Osteocyte (in vitro differentiated cells): ENCODE measurements around the gene TRIM26. TPM values are rescaled to one million over a fixed set of nuclear protein-coding genes. Genes with fewer than 3 reads are reported as not detected.

ENCODE experiments used
- DNase-seq: peaks from one replicate; pipeline ENCODE4 v3.0.0; 2021; ENCODE audit warnings: mixed read lengths; ENCODE audit not compliant: unreplicated experiment; ENCODE audit errors: extremely low spot score
- H3K27ac Mint-ChIP-seq: one replicate; pipeline ENCODE4 v1.8.0; 2021; ENCODE audit warnings: mild to moderate bottlenecking, mixed read lengths; ENCODE audit not compliant: unreplicated experiment
- H3K27me3 Mint-ChIP-seq: one replicate; pipeline ENCODE4 v1.8.0; 2021; ENCODE audit warnings: mixed read lengths; ENCODE audit not compliant: unreplicated experiment
- H3K36me3 Mint-ChIP-seq: one replicate; pipeline ENCODE4 v1.8.0; 2021; ENCODE audit warnings: mixed read lengths; ENCODE audit not compliant: unreplicated experiment
- H3K4me1 Mint-ChIP-seq: one replicate; pipeline ENCODE4 v1.8.0; 2021; ENCODE audit warnings: mixed read lengths; ENCODE audit not compliant: unreplicated experiment
- H3K4me3 Mint-ChIP-seq: one replicate; pipeline ENCODE4 v1.8.0; 2021; ENCODE audit warnings: mild to moderate bottlenecking, moderate library complexity, mixed read lengths; ENCODE audit not compliant: unreplicated experiment
- H3K9me3 Mint-ChIP-seq: one replicate; pipeline ENCODE4 v1.8.0; 2021; ENCODE audit warnings: mixed read lengths; ENCODE audit not compliant: unreplicated experiment
- total RNA-seq: library from RNA; stranded (reverse); gene quantifications from 2 replicates; pipeline ENCODE4 v1.2.1, GENCODE V29; 2021
- TF ChIP-seq, protein P1 (sequence below): fragments of 200-600 bp; sonication (generic); IDR thresholded peaks from 2 replicates; pipeline ENCODE4 v1.5.0; 2021; ENCODE audit warnings: antibody characterized with exemption, mild to moderate bottlenecking, moderate library complexity

TRIM26 gene
- total RNA-seq, 1 donor from 2014 or later: 41.8 TPM

DNA sequence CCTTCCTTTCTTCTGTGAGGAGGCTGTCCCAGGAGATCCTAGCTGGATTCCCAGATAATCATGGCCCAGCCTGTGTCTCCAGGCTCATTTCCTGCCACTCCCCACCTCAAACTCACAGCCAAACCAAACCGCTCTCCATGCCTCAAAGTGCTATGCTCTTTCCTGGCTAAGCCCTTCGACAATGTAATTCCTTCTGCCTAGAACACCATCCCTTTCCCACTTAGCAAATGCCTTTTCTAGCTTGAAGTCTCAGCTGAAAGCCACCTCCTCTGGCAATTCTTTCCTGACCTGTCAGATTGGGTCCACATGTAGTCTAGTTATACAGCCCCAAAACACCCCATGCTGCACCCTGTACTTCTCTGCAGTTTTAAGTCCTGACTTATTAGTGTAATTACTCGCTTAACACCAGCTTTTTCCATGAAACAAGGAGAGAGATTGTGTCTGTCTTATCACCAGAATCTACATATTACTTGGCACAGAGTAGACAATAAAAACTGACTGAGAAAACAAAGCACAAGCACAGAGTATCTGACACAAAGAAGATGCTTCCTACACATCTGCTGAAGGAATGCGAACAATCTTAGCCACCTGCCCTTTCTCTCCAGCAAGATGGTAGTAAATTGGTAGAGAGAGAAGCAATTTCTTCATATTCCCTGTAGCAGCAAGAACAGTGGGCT, 5.4 kb downstream of the TRIM26 start:
- no peak for DNase-seq
- Mint-ChIP-seq H3K4me1 (peaks cover 50% of the 10 kb centered on the region), H3K4me3 (no peak overlapping the region), H3K27ac (peak overlapping the region; percentile 58), H3K36me3 (peaks cover 5% of the 10 kb centered on the region), H3K27me3 (no peaks in the 10 kb centered on the region), H3K9me3 (no peaks in the 10 kb centered on the region)
- TF ChIP-seq, protein P1, sequence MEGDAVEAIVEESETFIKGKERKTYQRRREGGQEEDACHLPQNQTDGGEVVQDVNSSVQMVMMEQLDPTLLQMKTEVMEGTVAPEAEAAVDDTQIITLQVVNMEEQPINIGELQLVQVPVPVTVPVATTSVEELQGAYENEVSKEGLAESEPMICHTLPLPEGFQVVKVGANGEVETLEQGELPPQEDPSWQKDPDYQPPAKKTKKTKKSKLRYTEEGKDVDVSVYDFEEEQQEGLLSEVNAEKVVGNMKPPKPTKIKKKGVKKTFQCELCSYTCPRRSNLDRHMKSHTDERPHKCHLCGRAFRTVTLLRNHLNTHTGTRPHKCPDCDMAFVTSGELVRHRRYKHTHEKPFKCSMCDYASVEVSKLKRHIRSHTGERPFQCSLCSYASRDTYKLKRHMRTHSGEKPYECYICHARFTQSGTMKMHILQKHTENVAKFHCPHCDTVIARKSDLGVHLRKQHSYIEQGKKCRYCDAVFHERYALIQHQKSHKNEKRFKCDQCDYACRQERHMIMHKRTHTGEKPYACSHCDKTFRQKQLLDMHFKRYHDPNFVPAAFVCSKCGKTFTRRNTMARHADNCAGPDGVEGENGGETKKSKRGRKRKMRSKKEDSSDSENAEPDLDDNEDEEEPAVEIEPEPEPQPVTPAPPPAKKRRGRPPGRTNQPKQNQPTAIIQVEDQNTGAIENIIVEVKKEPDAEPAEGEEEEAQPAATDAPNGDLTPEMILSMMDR: no peak

DNA sequence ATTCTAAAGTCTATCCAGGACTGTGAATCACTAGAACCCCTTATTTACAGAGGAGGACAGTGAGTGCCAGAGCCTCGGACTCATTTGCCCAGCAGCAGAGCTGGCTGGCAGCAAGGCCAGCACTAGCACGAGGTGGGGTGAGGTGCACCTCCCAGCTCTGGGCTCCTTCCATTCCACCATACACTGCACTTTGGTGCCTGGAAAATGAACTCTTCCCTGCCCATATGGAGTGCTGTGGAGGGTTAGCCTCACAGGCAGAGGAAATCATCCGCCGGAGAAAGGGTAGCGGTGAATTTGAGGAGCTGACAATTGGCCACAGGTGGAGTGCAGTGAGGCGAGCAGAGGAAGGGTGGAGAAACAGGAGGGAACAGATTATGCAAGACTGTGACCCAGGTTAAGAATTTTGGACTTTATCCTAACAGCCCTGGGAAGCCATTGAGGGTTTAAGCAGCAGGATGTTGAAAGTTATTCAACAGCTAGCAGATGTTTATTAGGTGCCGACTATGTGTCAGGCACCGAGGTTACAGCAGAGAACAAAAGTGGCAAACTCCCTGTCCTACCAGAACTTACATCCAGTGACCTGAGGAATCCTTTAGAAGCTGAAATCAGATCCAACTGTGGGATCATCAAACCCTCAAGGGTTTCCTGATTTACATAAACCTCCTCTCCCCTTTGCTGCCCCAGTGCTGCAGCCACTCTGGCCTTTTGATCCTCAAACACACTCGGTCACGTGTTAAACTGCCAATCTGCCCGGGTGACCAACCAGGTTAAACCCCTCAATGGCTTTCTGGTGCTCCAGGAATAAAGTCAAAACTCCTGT, 6.2 kb downstream of the TRIM26 start:
- Mint-ChIP-seq H3K36me3 (peaks cover 5% of the 10 kb centered on the region), H3K27ac (peak overlapping the region; percentile 58), H3K4me3 (no peak overlapping the region), H3K4me1 (peaks cover 44% of the 10 kb centered on the region), H3K27me3 (no peaks in the 10 kb centered on the region), H3K9me3 (no peaks in the 10 kb centered on the region)
- TF ChIP-seq, protein P1: no peak
- DNase-seq: no peak

DNA sequence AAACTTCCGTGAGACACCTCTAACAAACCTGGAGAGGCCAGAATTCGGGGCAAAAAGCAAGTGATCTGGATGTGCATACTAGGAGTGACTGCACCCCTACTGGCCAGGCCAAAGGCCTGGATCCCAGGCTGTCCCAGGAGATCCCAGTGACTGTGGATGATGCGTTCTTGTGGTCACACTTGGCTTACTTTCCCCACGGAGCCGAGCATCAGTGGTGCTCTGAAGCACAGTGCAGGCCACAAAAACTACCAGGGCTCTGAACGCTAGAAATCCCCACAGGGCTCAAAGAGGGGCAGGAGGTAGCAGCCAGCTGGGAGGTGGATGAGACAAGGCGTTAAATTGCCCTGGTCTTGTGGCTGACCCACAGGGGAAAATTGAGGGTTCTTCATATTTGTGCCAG, 7.1 kb downstream of the TRIM26 start:
- TF ChIP-seq, protein P1: no peak
- H3K36me3 Mint-ChIP-seq: peaks cover 4% of the 10 kb centered on the region
- no peak for DNase-seq
- no peak overlapping the region for H3K4me3 Mint-ChIP-seq
- no peaks in the 10 kb centered on the region for H3K27me3 Mint-ChIP-seq
- H3K4me1 Mint-ChIP-seq: peaks cover 36% of the 10 kb centered on the region
- no peaks in the 10 kb centered on the region for H3K9me3 Mint-ChIP-seq
- H3K27ac Mint-ChIP-seq: no peak overlapping the region

DNA sequence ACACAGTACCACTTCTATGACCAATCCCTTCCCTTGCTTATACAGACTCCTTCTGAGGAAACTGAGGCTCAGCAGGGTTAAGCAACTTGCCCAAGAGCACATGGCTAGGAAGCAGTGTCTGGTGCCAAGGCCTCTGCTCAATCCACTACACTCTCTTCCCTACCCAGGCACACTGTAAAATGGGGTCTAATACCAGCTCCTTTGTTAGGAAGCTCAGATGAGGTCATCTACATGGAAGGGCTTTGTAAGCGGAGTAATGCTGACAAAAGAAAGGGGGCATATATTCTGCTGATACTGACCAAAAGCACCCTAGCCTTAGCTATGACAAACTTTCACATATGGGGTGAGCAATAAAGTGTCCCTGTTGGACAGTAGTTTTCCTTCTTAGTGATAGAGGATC, 9.1 kb downstream of the TRIM26 start:
- no peak overlapping the region for H3K27ac Mint-ChIP-seq
- peaks cover 10% of the 10 kb centered on the region for H3K36me3 Mint-ChIP-seq
- no peaks in the 10 kb centered on the region for H3K27me3 Mint-ChIP-seq
- peaks cover 24% of the 10 kb centered on the region for H3K4me1 Mint-ChIP-seq
- no peak for DNase-seq
- H3K9me3 Mint-ChIP-seq: no peaks in the 10 kb centered on the region
- TF ChIP-seq, protein P1: no peak
- no peak overlapping the region for H3K4me3 Mint-ChIP-seq

DNA sequence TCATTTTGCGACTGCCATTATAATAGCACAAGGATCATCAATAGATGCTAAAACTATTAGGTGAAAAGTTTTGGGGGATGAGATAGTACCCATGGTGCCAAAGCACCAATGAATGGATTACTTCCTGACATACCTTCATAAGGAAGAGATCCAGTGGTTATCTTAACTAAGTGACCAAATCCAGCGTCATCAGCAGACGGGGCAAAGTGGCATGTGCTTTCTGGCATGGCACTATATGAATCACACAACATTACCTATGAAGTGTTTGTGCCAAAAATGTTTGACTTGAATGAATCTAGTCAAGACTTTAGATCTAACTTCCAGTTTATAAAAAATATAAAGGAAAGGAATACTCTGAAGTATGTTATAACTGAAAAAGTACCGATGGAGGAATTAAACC, 10.8 kb downstream of the TRIM26 start:
- Mint-ChIP-seq H3K9me3 (no peaks in the 10 kb centered on the region), H3K36me3 (peaks cover 24% of the 10 kb centered on the region), H3K4me3 (no peak overlapping the region), H3K27ac (no peak overlapping the region), H3K27me3 (no peaks in the 10 kb centered on the region), H3K4me1 (peaks cover 13% of the 10 kb centered on the region)
- DNase-seq: no peak
- TF ChIP-seq, protein P1: no peak
